GM21529 (cell line): Measurements from ENCODE around the gene ZSCAN2.
"Not testable (repeated sequence)": the region's sequence is repeated elsewhere in the genome, so short reads cannot be mapped to it uniquely, and the experiment has no call there.

ENCODE experiments used
- ATAC-seq: cut with Tn5 transposase; IDR thresholded peaks from one replicate; pipeline ENCODE4 v1.9.1; 2021; ENCODE audit not compliant: unreplicated experiment

ZSCAN2 gene

DNA sequence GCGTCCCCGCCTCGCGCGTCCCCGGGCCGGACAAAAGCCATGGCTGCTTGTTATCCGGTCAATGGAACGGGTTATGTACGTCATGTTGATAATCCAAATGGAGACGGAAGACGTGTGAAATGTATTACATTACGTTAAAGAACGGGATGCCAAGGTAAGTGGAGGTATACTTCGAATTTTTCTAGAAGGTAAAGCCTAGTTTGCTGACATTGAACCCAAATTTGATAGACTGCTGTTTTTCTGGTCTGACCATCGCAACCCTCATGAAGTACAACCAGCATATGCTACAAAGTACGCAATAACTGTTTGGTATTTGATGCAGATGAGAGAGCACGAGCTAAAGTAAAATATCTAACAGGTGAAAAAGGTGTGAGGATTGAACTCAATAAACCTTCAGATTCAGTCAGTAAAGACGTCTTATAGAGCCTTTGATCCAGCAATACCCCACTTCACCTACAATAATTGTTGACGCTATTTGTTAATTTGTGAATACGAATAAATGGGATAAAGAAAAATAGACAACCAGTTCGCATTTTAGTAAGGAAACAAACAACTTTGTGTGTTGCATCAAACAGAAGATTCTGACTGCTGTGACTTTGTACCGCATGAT, 33.5 kb downstream of the ZSCAN2 start:
- ATAC-seq, result no peak

DNA sequence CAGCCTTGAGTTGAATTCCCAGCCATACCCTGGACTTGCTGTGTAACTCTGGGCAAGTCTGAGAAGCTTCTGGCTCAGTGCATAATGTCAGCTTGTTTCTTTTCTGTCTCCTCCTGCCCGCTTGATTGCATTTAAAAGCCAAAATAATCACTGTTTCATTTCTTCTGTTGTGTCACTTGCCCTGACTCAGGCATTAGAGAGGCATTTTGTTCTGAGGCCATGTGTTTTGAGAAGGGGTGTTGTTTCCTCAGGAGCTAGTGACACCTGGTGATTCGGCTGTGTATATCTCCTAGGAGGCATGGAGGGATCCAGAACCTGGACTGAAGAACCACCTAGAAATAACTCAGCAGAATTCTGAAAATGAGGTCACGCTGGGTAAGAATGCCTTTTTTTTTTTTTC, 37.3 kb downstream of the ZSCAN2 start:
- ATAC-seq, result no peak

DNA sequence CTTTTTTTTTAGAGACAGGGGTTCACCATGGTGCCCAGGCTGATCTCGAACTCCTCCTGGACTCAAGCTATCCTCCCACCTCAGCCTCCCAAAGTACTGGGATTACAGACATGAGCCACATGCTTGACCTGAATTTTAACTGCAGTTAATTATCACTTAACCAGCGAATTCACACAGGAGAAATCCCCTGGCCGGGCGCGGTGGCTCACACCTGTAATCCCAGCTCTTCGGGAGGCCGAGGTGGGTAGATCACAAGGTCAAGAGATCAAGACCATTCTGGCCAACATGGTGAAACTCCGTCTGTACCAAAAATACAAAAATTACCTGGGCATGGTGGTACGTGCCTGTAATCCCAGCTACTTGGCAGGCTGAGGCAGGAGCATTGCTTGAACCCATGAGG, 41.1 kb downstream of the ZSCAN2 start:
- ATAC-seq, result not testable (repeated sequence)

DNA sequence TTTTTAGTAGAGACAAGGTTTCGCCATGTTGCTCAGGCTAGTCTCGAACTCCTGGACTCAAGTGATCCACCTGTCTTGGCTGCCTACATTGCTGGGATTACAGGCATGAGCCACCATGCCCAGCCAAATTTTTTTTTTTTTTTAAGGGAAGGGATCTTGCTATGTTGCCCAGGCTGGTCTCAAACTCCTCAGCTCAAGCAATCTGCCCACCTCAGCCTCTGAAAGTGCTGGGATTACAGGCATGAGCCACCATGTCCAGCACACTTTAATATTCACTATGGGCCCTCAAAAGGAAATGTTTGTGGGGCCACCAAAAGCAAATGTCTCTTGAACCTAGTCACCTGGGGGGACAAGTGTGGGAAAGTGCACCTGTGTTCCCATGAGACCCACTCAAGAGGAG, 41.8 kb downstream of the ZSCAN2 start:
- not testable (repeated sequence) for ATAC-seq

DNA sequence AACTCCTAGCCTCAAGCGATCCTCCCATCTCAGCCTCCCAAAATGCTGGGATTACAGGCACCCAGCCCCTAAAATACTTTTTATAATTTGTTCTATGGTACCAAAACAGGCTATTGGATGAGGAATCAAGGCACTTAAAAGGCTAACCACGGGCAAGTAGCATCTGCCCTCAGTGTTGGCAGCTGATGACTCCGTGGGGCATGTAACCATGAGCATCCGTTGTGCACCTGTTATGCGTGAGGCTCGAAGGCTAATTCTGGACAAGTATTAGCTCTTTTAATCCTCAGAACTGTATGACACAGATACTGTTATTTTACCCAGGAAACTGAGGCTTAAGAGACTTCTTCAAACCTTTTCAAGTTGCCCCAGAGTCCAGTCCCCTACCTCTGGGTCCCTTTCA, 43.0 kb downstream of the ZSCAN2 start:
- ATAC-seq, result no peak

DNA sequence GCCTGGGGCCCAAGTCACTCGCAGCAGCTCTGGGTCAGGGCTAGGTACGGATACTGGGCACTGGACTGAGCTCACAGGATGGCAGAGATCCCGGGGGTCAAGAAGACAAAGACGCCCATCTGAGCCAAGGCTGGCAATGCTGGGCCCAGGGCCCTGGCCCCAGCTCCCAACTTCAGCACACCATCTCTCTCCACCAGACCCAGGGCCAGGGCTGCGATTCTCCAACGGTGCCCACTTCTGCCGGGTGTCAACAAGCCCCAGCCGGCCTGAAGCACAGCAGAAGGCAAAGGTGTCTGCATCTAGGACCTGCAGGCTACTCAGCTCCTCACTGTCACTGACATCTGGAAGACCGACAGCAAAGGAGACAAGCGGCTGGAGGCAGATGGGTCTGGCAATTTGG, 44.7 kb downstream of the ZSCAN2 start:
- no peak for ATAC-seq

DNA sequence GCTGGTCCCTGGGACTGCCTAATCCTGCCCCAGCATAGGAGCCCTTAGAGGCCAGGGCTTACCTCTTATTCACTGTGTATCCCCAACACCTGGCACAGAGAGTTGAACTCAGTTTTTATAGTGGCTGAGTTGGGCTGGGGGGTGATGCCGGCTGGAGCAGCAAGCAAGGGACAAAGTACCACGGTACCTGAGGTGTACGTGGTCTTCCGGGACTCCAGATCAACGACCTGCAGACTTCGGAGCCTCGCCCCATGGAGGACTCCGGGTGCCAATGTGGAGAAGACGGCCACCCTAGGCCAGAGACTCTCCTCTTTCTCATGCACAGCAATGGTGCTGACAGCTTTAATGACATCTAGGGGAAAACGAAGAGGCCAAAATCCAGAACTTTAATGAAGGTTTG, 45.2 kb downstream of the ZSCAN2 start:
- no peak for ATAC-seq

DNA sequence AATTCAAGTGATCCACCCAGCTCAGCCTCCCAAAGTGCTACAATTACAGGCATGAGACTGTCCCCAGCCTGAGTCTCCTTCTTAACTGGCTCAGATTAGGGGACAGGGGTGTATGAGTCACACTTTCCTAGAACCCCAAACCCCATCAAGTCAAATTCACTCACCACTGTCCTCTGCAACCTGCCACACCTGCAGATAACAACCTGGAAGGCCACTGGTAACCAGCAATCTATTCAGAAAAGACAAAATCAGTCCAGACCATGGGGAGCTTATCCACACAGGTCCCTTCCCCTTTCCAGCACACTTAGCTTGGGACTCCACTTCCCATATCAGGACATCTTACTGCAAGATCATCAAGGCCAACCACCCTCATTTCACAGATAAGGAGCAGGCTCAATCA, 46.9 kb downstream of the ZSCAN2 start:
- no peak for ATAC-seq

DNA sequence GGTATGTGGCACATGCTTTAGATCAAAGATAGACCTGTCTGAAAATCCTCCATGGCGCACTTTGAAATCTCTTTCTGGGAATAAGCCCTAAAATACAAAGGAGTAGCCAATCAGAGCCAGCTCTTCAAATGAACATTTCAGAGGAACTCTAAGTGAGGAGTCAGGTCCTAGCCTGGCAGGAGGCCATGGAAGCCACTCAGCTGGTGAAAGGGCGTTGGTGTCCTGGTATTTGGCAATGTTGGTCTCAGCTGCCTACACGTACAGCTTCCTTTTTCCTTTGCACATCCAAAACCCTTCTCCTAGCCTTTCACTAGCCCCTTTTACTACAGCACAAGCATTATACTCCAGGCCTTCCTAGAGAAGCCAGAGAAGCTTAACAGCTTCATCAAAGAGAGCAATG, 47.7 kb downstream of the ZSCAN2 start:
- no peak for ATAC-seq

DNA sequence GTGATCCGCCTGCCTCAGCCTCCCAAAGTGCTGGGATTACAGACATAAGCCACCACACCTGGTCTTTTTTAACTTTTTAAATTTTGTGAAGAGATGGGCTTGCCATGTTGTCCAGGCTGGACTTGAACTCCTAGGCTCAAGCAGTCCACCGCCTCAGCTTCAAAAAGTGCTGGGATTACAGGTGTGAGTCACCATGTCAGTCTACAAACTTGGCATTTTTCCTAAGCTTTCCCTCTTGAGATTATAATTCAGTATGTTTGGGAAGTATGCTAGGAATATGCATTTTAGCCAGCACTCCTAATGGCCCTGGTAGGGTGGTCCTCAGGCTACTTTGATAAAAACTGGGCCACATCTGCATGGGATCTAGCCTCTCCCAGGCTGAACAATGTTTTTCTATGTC, 48.9 kb downstream of the ZSCAN2 start:
- ATAC-seq, result no peak

DNA sequence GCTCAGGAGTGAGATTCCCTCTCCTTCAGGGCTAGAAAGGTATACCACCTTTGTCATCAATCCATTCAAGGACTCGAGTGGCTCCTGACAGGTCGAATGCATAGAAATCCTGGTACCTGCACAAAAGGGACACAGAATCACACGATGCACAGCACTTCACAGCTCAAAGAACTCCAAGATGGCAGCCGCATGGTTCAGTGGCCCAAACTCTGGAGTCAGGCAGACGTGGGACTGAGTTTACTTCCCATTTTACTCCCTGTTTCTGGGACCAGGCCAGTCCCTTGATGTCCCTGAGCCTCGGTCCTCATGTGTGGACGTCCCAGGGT, 52.7 kb downstream of the ZSCAN2 start:
- no peak for ATAC-seq

DNA sequence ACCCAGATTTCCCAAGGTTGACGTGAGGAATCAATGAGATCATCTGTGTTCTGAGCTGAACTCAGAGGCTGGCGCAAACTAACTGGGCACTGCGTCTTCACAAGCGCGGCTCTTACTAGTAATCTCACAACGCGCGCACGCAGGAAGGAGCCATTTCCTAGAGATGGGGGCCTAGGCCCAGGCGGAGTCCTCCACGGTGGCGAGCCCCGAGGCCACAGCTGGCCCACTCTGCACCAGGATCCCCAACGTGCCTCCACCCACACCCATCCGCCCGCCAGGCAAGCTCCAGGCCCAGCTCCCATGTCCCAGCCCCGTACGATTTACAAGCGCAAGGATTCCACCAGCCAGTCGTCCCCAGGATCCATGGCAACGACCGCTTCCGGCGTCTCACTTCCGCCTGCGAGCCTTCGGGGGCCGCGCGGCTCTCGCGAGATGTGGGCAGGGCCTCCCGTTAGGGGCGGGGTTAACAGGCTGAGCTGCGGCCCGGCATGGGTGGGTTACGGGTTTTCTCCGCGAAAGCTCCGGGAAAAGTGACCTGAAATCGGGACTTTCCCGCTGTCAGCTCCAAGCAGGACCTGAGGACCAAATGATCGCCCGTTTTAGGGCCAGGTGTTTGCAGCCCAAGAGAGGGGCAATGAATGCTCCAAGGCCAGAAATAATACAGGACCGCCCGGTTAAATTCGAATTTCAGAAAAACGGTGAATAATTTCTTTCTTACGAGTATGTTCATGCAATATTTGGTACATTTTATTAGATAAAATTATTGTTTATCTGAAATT, 53.3 kb downstream of the ZSCAN2 start, which contains the start of gene WDR73:
TSS of gene WDR73 (minus strand) at position 374 of the 779 bp plus-strand sequence. CDS start at position 365, 9 bp downstream.
- peak; percentile 81 for ATAC-seq

DNA sequence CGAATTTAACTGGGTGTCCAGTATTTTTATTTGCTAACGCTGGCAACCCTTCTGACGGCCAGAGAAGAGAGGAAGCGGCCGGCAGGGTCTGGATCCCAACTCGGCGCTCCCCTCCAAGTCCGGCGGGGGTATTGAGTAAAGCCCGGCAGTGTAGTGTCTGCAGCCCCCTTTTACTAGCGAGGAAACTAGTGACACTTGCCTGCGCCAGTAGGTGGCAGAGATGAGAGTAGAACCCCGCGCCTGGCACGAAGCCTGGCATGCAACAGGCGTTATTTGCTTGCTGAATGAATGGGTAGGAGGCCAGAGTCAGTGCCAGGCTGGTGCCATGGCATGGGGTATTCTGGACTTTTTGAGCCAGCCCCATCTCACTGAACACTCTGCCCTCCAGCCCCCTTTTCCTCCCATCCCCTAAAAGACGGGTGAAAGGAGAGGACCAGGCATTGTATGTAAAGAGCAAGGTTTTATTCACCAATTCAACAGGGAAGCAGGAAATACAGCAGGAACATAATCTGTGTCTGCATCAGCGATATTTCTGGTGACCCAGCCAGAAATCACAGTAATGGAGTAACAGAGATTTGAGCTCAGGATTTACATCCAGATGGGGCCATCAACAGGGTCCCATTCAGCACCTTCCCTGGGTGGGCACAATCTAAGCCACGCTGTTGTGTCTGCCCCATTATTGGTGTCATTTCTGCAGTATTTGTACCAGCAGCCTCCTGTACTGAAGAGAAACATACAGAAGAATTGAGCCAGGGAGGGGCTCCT, 54.1 kb downstream of the ZSCAN2 start:
- peak; percentile 36 for ATAC-seq

DNA sequence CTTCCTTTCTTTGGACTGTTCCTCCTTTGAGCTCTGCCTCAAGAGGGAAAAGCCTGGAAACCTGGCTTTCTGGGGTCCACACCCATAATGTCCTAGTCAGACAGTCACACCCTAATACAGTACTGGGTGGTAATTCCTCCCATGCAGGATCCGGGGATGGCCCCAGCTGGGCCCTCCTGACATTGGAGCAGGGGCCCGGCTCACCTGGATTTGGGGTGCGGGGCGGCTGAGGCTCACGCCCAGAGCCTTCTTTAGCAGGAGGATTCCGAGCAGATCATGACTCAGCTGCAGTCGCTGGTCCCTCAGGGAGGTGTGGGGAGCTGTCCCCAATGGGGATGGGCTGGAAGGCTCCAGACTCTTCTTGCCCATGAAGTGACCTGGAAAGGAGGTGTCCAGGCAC, 56.2 kb downstream of the ZSCAN2 start:
- no peak for ATAC-seq

DNA sequence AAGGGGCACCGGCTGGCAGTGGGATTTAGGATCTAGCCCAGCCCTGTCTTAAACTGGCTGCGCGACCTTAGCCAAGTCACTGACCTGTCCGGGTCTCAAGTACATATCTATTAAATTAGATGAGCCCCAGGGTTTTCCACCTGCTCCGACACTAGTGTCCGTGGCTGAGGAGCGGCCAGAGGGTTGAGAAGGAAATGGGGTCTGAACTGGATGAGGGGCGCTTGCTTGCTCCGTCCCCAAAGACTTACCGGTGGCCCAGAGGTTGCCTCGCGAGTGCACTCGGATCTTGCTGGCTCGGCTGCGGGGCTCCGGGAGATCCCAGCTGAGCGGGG, 56.9 kb downstream of the ZSCAN2 start:
- ATAC-seq, result no peak

DNA sequence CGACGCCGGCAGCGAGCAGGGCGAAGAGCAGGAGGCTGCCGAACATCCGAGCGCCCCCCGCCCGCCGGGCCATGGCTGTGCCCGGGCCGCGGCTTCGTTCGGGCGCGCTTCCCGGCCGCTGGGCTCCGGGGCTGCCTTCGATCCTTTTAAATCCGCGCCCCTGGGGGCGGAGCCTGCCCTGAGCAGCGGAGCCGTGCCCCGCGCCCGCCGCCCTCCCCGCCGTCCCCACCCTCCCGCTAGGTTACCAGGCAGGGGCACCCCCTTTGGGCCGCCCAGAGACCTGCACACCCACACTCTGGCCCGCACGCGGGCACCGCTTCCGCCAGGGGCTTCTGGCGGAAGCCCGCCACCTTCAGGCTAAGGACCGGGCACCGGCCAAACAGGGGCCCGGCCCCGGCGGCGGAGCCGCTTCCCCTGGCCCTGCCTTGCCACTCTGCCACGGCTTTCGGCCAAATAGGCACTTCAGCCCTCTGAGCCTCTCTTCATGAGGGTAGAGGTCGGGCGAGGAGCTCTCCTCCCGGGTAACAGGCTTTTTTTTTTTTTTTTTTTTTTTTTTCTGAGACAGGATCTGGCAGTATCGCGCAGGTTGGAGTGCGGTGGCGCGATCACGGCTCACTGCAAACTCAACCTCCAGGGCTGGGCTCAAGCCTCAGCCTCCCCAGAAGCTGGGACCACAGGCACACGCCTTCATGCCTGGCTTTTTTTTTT, 57.4 kb downstream of the ZSCAN2 start, which contains the start of gene NMB:
TSS of gene NMB (minus strand) at position 120 of the 708 bp plus-strand sequence. CDS start at position 73, 47 bp downstream.
- peak; percentile 59 for ATAC-seq

DNA sequence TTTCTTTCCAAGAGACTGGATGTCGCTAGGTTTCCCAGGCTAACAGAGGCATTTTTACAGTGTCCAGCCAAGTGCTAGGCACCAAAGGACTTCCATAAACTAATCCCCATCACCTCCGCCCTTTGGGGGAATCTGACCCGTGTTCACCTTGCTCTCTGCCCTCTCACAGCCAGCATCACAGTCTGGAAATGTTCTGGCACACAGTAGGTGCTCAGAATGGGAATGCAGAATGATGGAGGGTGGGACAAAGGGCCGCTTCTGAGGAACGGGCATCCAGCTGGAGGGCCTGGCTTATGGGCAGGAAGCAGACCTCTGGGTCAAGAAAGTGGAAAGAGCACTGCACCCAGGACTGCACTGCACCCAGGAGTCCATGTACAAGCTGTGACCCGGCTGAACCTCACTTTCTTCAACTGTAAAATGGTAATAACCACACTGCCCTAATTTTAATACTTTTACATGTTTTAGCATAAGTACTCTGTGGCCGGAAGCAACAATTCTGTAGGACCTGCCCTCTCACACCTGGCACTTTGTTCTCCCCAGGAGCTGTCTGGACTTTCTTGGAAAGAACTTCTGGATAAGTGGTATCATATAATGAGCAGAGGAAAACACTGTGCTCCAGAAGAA, 58.1 kb downstream of the ZSCAN2 start:
- ATAC-seq, result no peak

DNA sequence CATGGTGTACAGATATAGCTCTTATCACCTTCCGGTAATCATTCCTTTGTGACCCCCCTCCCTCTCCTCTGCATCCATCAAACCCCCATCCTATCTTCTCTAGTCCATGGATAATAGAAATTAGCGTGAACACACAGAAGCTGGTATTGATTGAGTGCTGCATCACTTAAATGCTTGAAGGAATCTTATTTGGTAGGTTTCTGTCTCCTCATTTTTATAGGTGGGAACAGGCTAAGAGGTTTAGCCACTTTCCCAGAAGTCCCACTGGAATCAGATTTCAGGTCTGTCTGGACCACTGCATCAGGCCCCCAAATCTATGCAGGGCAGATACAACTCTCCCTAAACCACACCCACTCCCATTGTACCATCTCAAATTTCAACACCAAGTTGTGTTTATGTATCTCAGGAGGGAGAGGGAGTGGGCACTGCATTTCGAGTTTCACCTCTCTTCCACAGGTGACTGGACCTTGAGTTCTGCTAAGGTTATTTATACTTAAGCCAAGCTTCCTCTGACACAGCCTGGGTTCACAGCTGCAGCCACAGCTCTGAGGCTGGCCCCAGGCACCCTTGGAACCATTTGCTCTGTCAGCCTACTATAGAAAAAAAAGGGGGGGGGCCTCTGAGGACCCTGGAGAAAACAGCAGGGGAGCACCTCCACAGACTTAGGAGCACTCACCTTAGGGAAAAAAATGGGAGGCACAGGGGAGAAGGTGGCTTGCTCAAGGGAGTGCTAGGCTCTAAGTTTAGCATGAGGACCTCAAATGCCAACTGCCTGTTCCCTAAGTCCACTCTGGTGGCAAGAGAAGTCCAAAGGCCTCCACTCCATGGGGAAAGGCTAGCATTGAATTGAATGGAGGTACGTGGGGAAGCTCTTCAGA, 59.3 kb downstream of the ZSCAN2 start:
- ATAC-seq, result no peak

DNA sequence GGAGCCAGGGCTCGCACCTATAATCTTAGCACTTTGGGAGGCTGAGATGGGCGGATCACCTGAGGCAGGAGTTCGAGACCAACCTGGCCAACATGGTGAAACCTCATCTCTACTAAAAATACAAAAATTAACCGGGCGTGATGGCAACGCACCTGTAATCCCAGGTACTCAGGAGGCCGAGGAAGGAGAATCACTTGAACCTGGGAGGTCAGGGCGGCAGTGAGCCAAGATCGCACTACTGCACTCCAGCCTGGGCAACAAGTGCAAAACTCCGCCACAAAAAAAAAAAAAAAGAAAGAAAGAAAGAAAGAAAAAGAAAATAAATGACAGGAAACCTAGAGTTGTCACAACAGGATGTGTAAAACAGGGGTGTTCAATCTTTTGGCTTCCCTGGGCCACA, 60.2 kb downstream of the ZSCAN2 start:
- ATAC-seq, result no peak

DNA sequence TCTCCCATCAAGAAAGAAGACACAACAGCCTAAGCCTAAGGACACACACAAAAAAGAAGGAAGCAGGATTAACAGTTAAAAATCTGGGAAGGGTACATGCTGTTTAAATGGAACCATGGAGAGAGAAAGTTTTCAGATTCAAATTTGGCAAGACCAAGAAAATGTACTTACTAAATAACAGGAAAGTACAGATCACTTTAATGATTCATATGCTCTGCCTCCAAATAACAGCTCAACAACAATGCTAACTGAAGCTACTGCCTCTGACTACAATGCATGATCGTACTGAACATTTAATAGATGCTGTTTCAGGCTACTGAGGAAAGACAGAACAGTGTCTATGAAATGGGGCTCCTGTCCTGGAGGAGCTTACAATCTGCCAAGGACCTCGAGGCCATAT, 65.6 kb downstream of the ZSCAN2 start:
- no peak for ATAC-seq
